Esophagus squamous epithelium (tissue), 5 donors: Measurements from ENCODE around the gene RSPH1. TPM values are rescaled to one million over a fixed set of nuclear protein-coding genes. Genes with fewer than 3 reads are reported as not detected.

ENCODE experiments used
- DNase-seq: peaks from one replicate; lab custom pipeline; 2025; lab: John Stamatoyannopoulos, UW
- H3K27ac ChIP-seq, 4 donors: fragments of 200-600 bp; sonication (generic); one replicate each; pipeline ENCODE4 v1.5.1; 2016 to 2019; ENCODE audit warnings: mild to moderate bottlenecking in 1 of 4
- H3K27me3 ChIP-seq, 4 donors: fragments of 200-600 bp; sonication (generic); 1 replicate in 3 of 4; 2 replicates in 1 of 4; pipeline versions ENCODE4 v1.5.1 to v1.6.0; 2017 to 2021; ENCODE audit warnings: antibody characterized with exemption in 1 of 4
- H3K36me3 ChIP-seq, 3 donors: fragments of 200-600 bp; sonication (generic); one replicate each; pipeline ENCODE4 v1.5.1; 2016 to 2019
- H3K4me1 ChIP-seq, 3 donors: fragments of 200-600 bp; sonication (generic); one replicate each; pipeline ENCODE4 v1.5.1; 2017 to 2019
- H3K4me3 ChIP-seq, 4 donors: fragments of 200-600 bp; sonication (generic); 1 replicate in 3 of 4; 2 replicates in 1 of 4; pipeline ENCODE4 v1.5.1; 2016 to 2019; ENCODE audit warnings: mild to moderate bottlenecking in 2 of 4, moderate library complexity in 1 of 4
- H3K9me3 ChIP-seq, 3 donors: fragments of 200-600 bp; sonication (generic); one replicate each; pipeline ENCODE4 v1.5.1; 2016 to 2019
- CTCF ChIP-seq, 6 experiments: fragments of 450-650 bp in 4 of 6; fragments of 200-600 bp in 2 of 6; sonication (generic) in 2 of 6; IDR thresholded peaks; one replicate each; pipeline ENCODE4 v1.5.1; 2016 to 2019; ENCODE audit warnings: antibody characterized with exemption in 6 of 6, mild to moderate bottlenecking in 4 of 6, moderate library complexity in 4 of 6
- POLR2A ChIP-seq, 4 donors: fragments of 450-650 bp; IDR thresholded peaks; one replicate each; pipeline ENCODE4 v1.6.1; 2017; ENCODE audit warnings: antibody characterized with exemption in 4 of 4, mild to moderate bottlenecking in 4 of 4, moderate library complexity in 3 of 4
- WGBS, 2 donors: methylation state at CpG; one replicate each; pipeline ENCODE4 v1.1.5; 2018; 5-methylcytosine and 5-hydroxymethylcytosine counted together
- intact Hi-C: fragments of 100-400 bp; cut with DNase I; formaldehyde crosslinking; loops from one replicate; pipeline ENCODE4 v1.15.0; 2022
- total RNA-seq, 4 donors: library from RNA; depleted of rRNA; stranded (reverse); fragments of >200 nt; gene quantifications; one replicate each; pipeline ENCODE4 v1.1.0, GENCODE V29; 2016
- donor health status: DM: yes; HTN: yes; CAD: no.

The RSPH1 gene
- total RNA-seq, 4 donors from 2014 or later, result 0.19 TPM; not detected in 3

GRCh38 chr21:42436914-42437313 is 59.1 kb downstream of the RSPH1 start:
- Histone ChIP-seq H3K4me3 (no peak overlapping the region), H3K27ac (no peak overlapping the region), H3K36me3 (no peaks in the 10 kb centered on the region), H3K4me1 (no peaks in the 10 kb centered on the region), H3K27me3 (peaks cover 0 to 64% (median 0%) of the 10 kb centered on the region in 4 donors), H3K9me3 (peaks cover 0 to 8% (median 0%) of the 10 kb centered on the region in 3 donors)
- DNase-seq, result no peak
- intact Hi-C loops, result no loop called here
- no peak for TF ChIP-seq CTCF (IDR thresholded peaks at IDR 0.05)
- no peak for TF ChIP-seq POLR2A (IDR thresholded peaks at IDR 0.05)

GRCh38 chr21:42435833-42436232 is 60.2 kb downstream of the RSPH1 start:
- TF ChIP-seq CTCF (IDR thresholded peaks at IDR 0.05) (no peak), POLR2A (IDR thresholded peaks at IDR 0.05) (no peak)

GRCh38 chr21:42435401-42435800 is 60.6 kb downstream of the RSPH1 start:
- Histone ChIP-seq H3K4me1 (no peaks in the 10 kb centered on the region), H3K36me3 (no peaks in the 10 kb centered on the region), H3K9me3 (peaks cover 0 to 8% (median 0%) of the 10 kb centered on the region in 3 donors), H3K27me3 (peaks cover 0 to 78% (median 0%) of the 10 kb centered on the region in 4 donors), H3K4me3 (no peak overlapping the region), H3K27ac (no peak overlapping the region)
- no peak for DNase-seq
- TF ChIP-seq POLR2A (IDR thresholded peaks at IDR 0.05) (no peak), CTCF (IDR thresholded peaks at IDR 0.05) (no peak)
- 43 to 61% methylated on average over 4 of the region's 4 CpGs for WGBS, 2 donors
- intact Hi-C loops, result no loop called here

More at GRCh38 chr21:42435833-42436232, 60.2 kb downstream of the RSPH1 start:
- Histone ChIP-seq H3K27me3 (peaks cover 0 to 73% (median 0%) of the 10 kb centered on the region in 4 donors), H3K9me3 (peaks cover 0 to 8% (median 0%) of the 10 kb centered on the region in 3 donors), H3K27ac (no peak overlapping the region), H3K36me3 (no peaks in the 10 kb centered on the region), H3K4me3 (no peak overlapping the region), H3K4me1 (no peaks in the 10 kb centered on the region)
- DNase-seq, result no peak
- intact Hi-C loops, result no loop called here

GRCh38 chr21:42434884-42435283 is 61.1 kb downstream of the RSPH1 start:
- H3K27me3 ChIP-seq, result peaks cover 0 to 83% (median 0%) of the 10 kb centered on the region in 4 donors
- no peak for TF ChIP-seq CTCF (IDR thresholded peaks at IDR 0.05)
- no peak for TF ChIP-seq POLR2A (IDR thresholded peaks at IDR 0.05)
- no peak for DNase-seq
- intact Hi-C loops, result no loop called here
- H3K9me3 ChIP-seq, result peaks cover 0 to 8% (median 0%) of the 10 kb centered on the region in 3 donors
- H3K4me1 ChIP-seq, result no peaks in the 10 kb centered on the region
- WGBS, 2 donors, result 59 to 64% methylated on average over 3 of the region's 3 CpGs
- no peak overlapping the region for H3K4me3 ChIP-seq
- no peak overlapping the region for H3K27ac ChIP-seq
- no peaks in the 10 kb centered on the region for H3K36me3 ChIP-seq

- no peak overlapping the region for H3K4me3 ChIP-seq
- DNase-seq, result no peak
- WGBS, 2 donors, result 40 to 63% methylated on average over 8 to 10 of the region's 10 CpGs
- no peak overlapping the region for H3K27ac ChIP-seq
- H3K4me1 ChIP-seq, result no peaks in the 10 kb centered on the region
- H3K36me3 ChIP-seq, result no peaks in the 10 kb centered on the region
- intact Hi-C loops, result no loop called here
- H3K9me3 ChIP-seq, result peaks cover 0 to 8% (median 0%) of the 10 kb centered on the region in 3 donors
- no peak for TF ChIP-seq CTCF (IDR thresholded peaks at IDR 0.05)
- TF ChIP-seq POLR2A (IDR thresholded peaks at IDR 0.05), result no peak
- peaks cover 0 to 85% (median 0%) of the 10 kb centered on the region in 4 donors for H3K27me3 ChIP-seq
Observed at GRCh38 chr21:42433946-42434551, 62.0 kb downstream of the RSPH1 start.
